ENCODE results near the gene RAI2.
"Not testable (repeated sequence)": the region's sequence is repeated elsewhere in the genome, so short reads cannot be mapped to it uniquely, and the experiment has no call there.

Gene RAI2

GRCh38 chrX:17786554-17787347, 74.3 kb downstream of the RAI2 start:
- DNase-seq (ENCODE audit: low read depth in 2 of 2), result not testable (repeated sequence)

GRCh38 chrX:17779434-17779833, 81.7 kb downstream of the RAI2 start:
- DNase-seq (ENCODE audit: low read depth in 2 of 2), result no peak

GRCh38 chrX:17778997-17779396, 82.1 kb downstream of the RAI2 start:
- no peak for DNase-seq (ENCODE audit: low read depth in 2 of 2)

DNA sequence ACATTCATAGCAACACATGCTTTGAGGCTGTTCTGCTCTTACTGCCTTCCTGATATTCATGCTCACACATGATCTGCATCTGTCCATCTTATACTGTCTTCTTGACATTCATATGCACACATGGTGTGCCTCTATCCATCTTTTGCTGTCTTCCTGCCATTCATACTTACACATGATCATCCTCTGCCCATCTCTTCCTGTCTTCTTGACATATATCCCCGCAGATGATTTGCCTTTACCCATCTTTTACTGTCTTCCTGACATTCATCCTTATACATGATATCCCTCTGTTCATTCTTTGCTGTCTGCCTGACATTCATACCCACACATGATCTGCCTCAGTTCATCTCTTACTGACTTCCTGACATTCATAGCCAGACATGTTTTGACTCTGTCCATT, 87.0 kb downstream of the RAI2 start:
- no peak for DNase-seq (ENCODE audit: low read depth in 2 of 2)

DNA sequence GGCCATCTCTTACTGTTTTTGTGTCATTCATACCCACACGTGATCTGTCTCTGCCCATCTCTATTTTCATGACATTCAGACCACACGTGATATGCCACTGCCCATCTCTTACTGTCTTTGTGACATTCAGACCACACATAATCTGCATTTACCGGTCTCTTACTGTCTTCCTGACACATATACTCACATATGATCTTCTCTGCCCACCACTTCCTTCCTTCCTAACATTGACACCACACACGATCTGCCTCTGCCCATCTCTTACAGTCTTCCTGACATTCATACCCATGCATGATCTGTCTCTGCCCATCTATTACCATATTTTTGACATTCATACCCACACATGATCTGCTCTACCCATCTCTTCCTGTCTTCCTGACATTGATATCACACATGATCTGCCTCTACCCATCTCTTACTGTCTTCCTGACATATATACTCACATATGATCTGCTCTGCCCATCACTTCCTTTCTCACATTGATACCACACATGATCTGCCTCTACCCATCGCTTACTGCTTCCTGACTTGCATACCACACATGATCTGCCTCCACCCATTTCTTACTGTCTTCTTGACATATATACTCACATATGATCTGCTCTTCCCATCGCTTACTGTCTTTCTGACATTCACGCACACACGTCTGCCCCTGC, 87.7 kb downstream of the RAI2 start:
- no peak for DNase-seq (ENCODE audit: low read depth in 2 of 2)

GRCh38 chrX:17769701-17770269, 91.3 kb downstream of the RAI2 start:
- peak in 1 of 2 donors; percentile 19 for DNase-seq (ENCODE audit: low read depth in 2 of 2)

DNA sequence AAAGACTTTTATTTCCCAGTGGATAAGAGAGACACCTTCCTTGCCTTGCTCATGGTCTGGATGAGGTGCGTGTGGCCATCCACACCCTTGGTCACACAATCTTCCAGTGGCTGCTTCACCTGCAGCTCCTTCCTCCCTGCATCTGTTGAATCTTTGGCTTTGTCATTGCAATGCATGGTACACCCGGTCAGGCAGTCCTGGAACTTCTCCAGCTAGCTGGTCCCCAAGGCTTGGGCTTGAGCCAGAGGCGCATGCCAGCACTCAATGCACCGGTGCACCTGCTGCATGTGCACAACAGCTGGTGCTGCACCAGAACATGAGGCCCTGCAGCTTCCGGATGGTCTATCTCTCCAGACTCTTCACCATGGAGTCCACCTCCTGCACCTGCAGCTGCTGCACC, 92.1 kb downstream of the RAI2 start:
- DNase-seq (ENCODE audit: low read depth in 2 of 2), result no peak

GRCh38 chrX:17767734-17768133, 93.4 kb downstream of the RAI2 start:
- no peak for DNase-seq (ENCODE audit: low read depth in 2 of 2)

DNA sequence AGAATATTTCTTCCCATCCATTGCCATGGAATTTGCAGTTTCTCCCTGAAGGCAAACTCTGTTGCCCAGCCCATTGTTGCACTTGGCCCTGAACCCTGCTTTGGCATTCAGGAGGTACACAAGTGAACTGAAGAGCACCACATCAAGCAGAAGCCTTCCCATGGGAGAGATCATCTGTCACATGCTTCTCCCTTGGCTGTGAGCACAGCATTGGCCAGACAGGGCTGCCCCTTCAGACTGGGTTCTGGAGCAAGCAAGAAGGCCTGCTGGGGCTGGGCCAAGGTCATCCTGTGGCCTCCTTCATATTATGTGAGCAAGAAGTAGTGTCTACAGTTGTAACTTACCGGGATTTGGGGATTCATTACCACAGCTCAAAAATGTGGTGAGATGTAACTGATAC, 101.1 kb downstream of the RAI2 start:
- no peak for DNase-seq (ENCODE audit: low read depth in 2 of 2)

GRCh38 chrX:17758382-17758781, 102.7 kb downstream of the RAI2 start:
- no peak for DNase-seq (ENCODE audit: low read depth in 2 of 2)

- no peak for DNase-seq (ENCODE audit: low read depth in 2 of 2)
These were observed 110.7 kb downstream of the RAI2 start for GRCh38 chrX:17750436-17750835.

All from stimulated activated CD4-positive, alpha-beta T cell treated with anti-CD3 and anti-CD28 coated beads, Interleukin-1b, Interleukin-23, amount 100 ng/mL, for 4 hours (primary cell).